NCI-H748 (cell line): ENCODE measurements around the gene FBLN1.
A peak's percentile ranks its signal among the peaks of the same experiment; 100 is the strongest.
"Not testable (repeated sequence)": the region's sequence is repeated elsewhere in the genome, so short reads cannot be mapped to it uniquely, and the experiment has no call there.

Source experiments
- DNase-seq: peaks from one replicate; lab custom pipeline; 2025; ENCODE audit not compliant: unreplicated experiment; lab: John Stamatoyannopoulos, UW

FBLN1 gene

DNA sequence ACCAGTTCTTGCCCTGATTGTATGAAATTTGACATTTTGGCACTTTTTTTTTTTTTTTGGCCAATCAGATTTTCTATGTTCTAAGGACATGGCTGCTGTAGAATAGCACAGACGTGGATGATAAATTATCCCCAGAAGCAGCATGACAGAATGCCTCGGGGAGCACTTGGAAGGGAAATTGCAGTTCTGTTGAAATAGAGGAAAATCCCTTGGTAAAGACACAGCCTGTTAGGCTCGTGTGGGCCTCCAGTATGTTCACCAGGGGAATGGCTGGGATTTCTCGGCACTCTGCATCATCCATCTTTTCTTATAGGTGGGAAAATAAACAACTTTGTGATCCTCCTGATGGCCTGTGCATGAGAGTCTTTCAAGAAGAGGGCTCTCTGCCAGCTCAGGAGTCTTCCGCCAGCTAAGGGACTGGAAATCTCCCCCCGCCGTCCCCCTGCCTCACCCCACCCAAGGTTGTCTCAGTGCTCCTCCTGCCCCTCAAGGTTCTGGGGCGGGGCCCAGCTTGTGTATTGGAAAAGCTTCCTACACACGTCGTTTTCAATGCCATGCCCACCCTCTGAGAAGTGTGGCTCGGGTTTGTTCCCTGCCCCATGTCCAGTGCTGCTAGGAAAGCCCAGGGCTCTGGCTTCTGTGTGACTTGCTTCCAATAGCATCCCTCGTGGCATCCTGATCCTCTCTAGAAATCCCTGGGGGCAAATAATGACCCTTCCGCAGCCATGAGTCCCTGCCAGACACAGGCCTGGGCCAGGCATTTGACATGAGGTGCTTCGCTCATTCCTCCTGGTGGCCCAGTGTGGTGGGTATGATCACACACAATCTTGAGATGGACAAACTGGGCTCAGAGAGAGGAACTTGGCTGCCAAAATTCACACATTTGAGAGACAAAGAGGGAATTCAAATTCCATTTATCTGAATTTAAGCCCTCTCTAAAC is 98.4 kb downstream of the FBLN1 start:
- DNase-seq: no peak

DNA sequence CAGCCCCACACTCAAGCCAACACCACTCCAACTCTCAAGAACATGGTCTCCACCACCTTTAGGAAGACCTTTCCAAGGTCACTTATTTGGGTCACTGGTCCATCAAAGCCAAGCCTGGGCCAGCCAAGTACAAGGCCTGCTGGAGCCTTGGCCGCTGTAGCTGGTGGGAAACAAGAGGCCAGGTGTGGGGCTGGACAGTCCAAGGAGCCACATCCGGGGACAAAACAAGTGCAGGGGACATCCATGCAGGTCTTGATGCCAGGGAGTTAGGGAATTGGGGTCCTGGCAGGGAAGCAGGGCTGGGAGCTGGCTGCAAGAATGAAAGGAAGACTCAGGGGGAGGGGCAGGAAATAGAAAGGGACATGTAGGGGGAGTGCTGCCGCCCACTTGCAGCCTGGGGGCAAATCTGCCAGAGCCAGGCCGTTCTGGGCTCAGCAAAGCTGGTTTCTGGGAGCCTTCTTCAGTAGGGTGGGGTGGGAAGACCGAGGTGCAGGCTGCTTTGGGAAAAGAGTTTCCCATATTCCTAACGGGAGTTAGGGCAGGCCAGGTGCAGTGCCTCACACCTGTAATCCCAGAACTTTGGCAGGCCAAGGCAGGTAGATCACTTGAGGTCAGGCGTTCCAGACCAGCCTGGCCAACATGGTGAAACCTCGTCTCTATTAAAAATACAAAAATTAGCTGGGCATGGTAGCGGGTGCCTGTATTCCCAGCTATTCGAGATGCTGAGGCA is 99.5 kb downstream of the FBLN1 start:
- DNase-seq: no peak

DNA sequence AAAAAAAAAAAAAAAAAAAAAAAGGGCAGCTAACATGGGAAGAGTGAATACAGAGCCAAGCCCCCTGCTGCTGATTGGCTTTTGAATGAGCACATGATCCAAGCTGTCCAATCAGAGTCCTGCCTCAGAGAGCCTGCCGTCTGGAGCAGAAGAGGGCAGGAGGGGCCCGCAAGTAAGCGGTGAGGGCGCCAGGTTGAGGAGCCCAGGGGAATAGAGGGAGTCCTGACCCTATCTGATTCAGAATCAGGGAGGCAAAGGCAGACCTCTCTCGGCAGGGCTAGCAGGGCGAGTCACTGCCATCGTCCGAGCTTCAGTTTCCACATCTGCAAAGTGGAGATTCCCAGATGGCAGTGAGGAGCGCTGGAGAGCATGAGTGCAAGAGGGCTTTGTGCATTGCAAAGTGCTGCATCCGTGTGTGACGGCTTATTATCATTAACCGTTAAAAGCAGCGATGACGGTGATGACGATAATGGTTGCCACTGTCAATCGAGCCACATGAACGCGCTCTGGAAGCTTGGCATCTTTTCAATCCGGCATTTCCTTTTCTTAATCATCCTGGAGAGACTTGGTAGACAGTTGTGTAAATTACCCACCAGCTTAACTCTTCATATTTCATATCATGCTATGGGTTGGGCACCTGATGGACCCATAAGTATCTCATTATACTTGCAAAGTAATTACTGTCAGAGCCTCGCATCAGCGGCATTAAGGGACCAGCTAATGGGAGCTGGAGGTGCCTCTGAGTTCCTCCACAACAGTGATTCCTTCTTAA is 100.3 kb downstream of the FBLN1 start:
- peak; percentile 94 for DNase-seq

DNA sequence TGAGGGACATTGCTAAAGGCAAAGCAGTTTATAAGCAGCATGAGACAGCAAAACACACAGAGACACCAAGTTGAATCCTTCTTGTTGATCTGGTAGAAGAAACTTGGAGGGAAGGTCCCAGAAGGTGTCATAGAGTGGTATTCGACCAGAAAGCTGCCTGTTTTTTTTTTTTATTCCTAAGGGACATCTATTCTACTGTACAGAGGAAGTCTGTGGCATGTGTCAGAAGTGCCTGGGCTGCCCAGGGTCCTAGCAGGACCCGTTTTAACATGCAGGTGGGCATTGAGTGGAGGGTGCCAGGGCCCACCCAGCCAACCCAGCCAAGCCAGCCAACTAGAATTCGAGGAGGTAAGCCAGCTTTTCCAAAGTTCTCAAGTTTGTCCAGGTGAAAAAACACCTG is 100.9 kb downstream of the FBLN1 start:
- no peak for DNase-seq

DNA sequence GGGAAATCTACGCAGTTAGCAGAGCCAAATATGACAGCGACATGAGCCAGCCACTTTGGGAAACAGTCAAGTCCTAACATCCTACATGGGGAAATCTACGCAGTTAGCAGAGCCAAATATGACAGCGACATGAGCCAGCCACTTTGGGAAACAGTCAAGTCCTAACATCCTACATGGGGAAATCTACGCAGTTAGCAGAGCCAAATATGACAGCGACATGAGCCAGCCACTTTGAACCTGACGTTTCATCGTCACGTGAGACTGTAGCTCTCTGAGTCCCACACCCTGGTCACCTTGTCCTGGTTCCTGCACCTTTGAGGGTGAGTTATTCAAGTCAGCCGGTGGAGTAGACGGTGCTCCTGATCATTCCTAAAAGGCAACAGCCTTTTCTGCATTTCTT is 105.4 kb downstream of the FBLN1 start:
- not testable (repeated sequence) for DNase-seq

DNA sequence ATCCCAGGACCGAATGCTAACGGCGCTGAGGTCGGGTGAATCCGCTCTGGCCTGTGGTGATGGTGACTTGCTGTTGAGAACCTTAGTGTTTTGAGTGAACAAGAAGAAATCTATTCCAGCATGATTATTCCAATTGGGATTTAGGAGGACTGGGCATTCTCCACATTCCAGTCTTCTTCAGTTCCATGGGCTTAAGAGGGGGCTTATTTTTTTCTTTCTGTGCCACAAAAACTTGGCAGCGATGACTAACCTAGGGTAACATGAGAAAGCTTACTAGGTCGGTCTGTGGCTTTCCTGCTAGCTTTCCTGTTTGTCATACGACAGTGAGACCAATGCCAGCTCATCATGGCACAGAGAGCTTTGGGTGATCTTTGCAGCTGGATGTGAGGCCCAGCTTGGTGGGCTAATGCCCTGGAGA is 106.1 kb downstream of the FBLN1 start:
- DNase-seq: no peak

DNA sequence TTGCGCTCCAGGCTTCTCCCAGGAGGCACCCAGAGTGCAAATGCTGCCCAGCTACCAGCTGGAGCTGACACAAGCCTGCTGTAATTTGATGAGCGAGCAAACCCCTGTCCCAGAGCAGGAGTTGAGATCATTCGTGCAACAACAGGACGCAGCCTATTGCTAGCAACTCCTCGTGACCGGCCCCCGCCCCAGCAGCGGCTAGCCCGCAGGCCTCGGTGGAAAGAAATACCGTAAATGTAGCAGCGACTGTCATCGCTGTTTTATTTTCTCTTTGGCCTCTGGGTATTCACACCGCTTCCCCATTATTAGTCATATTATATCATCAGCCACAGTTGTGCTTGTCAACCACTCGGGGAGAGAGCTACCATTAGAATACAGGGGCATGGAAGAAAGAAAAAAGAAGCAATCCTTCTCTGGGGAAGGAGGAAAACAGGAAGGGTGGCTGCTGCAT is 109.8 kb downstream of the FBLN1 start:
- no peak for DNase-seq

DNA sequence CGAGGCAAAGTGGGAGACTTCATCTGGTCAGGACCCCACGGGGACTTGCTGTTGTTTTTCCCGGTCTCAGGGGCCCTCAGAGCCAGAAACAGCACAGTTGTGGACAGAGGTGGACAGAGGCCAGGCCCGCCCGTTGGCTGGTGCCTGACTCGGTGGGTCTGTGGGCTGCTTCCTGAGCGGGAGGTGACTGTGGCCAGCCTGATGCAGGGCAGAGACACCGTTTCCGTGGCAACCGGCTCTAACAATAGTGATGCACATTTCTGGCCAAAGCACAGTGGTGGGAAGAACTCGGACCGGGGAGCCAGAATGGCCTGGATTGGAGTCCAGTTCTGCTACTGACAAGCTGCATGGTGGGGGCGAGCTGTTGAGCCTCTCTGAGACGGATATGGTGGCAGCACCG is 110.3 kb downstream of the FBLN1 start:
- no peak for DNase-seq

DNA sequence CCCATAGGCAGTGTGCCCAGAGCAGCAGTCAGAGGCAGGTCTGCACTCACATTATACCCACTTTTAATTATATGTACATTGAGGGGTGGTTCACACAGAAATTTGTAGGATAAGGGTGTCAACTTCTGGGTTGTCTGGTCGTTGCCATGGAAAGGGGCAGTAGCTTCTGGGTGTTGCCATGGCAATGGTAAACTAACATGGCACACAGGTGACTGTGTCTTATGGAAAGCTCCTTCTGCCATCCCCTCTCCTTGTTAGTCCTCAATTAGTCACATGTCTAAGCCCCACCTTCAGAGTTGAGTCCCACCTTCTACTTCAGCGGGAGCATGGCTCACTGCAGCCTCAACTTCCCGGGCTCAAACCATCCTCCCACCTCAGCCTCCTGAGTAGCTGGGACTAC is 112.7 kb downstream of the FBLN1 start:
- DNase-seq: peak; percentile 52

DNA sequence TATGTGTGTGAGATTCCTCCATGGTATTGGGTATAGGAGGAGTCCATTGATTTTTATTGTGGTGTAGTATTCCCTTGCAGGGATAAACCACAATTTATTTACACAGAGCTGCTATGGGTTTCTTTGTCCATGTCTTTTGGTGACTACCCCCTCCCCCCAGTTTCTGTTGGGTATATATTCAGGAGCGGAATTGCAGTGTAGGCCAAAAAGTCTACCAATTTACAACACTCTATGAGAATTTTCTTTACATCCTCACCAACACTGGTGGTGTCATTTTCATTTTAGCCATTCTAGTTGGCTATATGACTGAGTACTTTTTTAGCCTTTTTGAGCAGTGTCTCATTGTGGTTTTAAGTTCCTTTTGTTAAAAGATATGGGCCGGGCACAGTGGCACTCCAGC is 113.7 kb downstream of the FBLN1 start:
- no peak for DNase-seq

DNA sequence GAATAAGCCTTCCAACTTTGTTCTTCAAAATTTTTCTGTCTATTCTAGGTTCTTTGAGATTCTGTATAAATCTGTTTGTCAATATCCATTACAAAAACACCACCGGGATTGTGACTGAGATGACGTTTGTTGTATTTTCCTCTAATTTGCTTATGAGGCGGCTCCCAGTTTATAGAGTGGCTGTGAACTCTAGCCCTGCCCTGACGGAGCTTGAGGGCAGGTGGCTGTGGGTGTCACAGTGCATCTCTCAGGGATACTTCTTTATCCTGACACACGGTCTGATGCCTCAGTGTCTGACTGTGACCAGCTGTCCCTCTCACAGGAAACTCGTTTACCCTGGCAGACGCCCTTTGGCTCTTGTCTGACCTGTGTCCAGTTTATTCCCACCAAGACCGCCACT is 115.3 kb downstream of the FBLN1 start:
- no peak for DNase-seq

DNA sequence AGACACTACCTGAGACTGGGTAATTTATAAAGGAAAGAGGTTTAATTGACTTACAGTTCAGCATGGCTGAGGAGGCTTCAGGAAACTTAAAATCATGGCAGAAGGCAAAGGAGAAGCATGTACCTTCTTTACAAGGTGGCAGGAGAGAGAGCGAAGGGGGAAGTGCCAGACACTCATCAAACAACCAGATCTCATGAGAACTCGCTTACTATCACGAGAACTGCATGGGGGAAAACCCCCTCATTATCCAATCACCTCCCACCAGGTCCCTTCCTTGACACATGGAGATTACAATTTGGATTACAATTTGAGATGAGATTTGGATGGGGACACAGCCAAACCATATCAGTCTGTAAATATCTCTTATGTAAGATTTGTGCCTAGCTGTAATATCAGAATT is 118.0 kb downstream of the FBLN1 start:
- DNase-seq: no peak

DNA sequence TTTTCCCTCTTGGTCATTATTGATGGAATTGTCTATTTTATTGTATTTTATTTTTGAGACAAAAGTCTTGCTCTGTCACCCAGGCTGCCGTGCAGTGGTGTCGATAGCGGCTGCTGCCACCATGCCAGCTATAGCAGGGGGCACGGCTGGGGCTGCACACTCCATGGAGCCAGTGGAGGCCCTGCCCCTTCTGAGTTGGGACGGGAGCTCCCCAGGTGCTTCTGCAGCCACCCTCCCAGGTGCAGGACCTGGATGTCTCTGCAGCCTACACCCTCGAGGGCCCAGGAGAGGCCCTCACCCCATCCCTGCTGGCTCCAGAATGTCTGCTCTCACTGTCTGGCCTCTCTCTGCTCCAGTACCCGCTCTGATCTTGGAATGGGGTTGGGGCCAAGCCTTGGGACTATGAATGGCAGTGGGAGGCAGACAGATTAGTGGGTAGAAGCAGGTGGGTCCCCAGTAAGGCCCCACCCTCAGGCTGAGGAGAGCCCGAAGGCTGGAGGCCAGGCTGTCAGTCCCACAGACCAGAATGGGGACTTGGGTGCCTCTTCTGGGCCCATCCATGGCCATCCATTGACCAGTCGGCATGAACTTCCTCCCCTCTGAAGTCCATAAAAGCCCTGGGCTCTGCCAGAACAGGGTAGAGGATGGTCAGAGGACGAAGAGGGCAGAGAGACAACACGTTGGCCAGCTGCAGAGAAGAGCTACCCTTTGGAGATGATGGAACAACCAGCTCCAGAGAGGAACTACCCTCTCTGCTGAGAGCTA is 119.3 kb downstream of the FBLN1 start:
- no peak for DNase-seq

DNA sequence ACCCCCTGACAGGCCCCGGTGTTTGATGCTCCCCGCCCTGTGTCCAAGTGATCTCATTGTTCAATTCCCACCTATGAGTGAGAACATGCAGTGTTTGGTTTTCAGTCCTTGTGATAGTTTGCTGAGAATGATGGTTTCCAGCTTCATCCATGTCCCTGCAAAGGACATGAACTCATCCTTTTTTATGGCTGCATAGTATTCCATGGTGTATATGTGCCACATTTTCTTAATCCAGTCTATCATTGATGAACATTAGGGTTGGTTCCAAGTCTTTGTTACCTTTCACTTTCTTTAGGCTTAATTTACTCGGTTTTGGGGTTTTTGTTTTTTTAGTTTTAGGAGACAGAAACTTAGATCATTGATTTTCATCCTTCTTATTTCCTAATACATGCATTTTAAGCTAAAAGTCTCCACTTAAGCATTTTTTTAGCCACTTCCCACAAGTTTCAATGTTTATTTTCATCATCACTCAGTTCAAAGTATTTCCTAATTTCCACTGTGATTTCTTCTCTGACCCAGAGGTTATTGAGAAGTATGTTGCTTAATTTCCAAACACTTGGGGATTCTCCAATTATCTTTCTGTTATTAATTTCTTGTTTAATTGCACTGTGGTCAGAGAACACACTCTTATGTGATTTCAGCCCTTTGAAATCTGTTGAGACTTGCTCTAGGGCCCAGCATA is 120.9 kb downstream of the FBLN1 start:
- DNase-seq: not testable (repeated sequence)

DNA sequence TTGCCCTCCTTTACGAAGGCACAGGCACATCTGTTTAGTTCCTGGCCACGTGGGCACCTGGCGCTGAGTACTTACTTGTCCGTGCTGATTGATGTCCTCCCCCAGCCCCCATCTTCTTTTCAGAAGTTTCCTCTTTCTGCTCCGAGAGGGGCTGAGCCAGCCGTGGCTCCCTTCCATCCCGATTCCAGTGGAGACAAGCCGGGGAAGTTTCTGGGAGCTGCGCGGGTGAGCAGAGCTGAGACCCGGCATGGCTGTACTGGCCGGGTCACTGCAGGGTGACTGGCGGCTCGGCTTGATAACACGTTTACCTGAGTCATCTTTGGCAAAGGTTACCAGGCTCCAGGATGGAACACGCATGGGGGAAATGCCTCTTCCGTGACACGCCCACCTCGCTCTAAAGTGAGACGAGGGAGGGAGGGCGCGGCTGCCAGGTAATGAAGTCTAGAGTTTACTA is 123.5 kb downstream of the FBLN1 start:
- peak; percentile 18 for DNase-seq

DNA sequence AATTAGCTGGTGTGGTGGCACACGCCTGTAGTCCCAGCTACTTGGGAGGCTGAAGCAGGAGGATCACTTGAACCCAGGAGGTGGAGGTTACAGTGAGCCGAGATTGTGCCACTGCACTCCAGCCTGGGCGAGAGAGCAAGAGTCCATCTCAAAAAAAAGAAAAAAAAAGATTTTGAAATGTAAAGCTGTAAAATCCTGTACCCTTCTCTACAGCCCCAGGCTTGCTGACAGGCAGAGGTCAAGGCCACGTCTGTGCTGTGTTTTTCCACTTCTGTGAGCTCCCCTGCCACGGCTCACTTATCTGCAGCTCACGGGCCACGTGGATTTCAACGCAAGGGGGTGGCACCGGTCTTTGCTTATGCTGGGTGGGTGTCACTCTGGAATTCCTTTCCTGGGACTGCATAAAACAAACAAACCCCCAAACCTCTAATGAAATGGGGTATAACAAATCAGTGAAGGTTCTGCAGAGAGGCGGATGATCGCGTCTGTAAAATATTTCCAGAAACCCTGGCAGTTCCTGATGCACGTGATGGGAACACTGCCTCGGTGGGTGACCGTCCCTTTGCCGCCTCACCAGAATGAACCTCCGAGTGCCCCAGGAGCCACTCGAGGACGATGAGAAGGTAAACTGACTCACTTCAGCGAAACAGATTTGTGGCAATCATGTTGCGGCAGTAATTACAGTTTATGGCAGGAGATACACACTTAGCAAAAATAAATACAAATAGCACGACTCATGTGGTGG is 125.0 kb downstream of the FBLN1 start:
- no peak for DNase-seq

DNA sequence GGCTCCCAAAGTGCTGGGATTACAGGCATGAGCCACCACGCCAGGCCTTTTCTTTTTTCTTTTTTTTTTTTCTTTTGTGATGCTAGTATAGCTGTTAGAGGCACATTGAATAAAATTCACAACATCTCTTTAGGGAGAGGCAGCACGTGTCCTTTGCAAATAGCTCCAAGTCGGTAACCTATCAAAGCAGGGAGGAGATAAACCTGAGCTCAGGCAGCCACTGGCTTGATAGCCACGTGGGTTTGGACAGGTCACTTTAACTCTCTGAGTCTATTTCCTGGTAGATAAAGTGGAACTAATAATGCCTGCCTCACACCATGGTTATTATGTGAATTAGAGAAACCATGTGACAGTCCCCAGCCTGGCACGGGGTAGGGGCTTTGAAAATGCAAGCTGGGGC is 125.8 kb downstream of the FBLN1 start:
- no peak for DNase-seq

DNA sequence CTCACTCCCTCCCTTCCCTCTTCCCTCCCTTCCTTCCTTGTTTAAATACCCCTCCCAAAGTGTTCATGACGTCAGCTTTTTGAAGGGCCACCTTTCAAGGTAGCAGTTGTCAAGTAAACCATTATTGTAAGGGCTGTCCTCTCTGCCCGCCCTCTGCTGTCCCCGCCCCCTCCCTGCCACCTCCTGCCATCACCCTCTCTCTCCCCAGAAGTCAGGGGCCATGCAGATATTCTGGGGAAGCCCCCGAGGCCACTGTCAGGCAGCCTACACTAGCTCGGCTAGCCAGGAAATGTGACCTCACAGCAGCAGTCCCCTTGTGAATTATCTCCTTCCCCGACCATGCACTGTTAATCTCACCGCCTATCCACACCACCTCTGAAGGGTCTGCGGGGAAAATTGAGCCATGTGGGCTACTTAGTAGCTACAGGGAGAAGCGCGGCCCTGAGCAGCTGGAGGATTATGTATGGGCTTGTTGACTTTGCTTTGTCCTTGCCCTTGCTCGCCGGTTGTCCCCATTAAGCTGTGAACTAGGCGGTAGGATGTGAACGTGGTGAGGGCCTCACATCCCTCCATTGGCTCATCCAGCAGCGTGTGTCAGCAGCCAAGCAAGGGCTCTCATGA is 126.9 kb downstream of the FBLN1 start:
- DNase-seq: peak; percentile 78

DNA sequence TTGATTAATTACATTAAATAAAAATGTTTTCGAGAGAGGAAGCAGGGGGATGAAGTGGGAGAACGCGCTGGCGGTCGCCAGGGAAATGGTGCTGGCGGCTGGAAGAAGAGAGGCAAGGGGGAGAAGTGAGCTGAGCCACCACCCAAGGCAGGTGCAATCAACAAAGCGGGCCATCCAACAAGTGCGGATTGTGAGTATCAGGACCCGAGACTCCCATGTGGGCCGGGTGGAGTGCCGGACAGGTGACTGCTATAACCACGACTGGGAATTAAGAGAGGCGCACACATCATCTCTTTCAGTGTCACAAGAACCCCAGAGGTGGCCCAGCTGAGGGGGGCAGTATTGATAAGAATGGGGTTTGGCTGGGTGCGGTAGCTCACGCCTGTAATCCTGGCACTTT is 127.8 kb downstream of the FBLN1 start:
- no peak for DNase-seq
